GM21447 (cell line): Measurements from ENCODE around the gene TAF12.
"Not testable (repeated sequence)": the region's sequence is repeated elsewhere in the genome, so short reads cannot be mapped to it uniquely, and the experiment has no call there.

ENCODE experiments used
- ATAC-seq: cut with Tn5 transposase; IDR thresholded peaks from one replicate; pipeline ENCODE4 v1.9.1; 2021; ENCODE audit not compliant: unreplicated experiment

Gene TAF12

DNA sequence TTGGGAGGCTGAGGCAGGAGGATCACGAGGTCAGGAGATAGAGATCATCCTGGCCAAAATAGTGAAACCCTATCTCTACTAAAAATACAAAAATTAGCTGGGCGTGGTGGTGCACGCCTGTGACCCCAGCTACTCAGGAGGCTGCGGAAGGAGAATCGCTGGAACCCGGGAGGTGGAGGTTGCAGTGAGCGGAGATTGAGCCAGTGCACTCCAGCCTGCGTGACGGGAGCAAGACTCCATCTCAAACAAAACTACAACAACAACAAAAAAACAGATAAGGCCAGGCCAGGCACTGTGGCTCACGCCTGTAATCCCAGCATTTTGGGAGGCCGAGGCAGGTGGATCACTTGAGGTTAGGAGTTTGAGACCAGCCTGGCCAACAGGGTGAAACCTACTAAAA lies 2.5 kb upstream of the TAF12 start:
- ATAC-seq, result not testable (repeated sequence)

DNA sequence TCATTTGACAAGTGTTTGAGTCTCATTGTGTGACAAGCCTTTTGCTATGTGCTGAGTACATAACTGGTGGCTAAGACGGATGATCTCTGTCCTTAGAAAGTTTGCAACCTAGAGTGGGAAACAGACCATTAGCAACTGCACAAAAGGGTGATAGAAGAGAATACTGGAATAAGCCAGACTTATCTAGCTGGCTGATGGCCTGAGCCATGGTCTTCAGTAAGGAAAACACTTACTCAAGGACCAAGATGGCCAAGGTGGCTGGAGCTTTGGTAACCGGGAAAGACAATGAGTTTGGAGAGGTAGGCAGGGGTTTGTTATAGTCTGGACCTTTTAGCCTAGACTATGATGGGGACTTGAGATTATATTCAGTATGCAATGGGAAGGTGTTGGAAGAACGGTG lies 1.6 kb upstream of the TAF12 start:
- no peak for ATAC-seq

GRCh38 chr1:28642056-28642846 lies 616 bp downstream of the TAF12 start:
- ATAC-seq, result peak; percentile 15

DNA sequence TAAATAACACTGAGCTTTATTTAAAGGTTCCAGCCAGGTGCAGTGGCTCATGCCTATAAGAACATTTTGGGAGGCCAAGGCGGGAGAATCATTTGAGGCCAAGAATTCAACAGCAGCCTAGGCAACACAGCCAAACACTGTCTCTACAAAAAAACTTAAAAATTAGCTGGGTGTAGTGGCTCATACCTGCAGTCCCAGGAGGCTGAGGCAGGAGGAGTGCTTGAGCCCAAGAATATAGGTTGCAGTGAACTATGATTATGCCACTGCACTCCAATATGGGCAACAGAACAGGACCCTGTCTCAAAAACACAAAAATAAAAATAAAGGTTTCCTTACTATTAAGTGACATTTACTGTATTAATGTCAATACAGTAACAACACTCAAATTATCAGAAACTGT lies 2.1 kb downstream of the TAF12 start:
- no peak for ATAC-seq

DNA sequence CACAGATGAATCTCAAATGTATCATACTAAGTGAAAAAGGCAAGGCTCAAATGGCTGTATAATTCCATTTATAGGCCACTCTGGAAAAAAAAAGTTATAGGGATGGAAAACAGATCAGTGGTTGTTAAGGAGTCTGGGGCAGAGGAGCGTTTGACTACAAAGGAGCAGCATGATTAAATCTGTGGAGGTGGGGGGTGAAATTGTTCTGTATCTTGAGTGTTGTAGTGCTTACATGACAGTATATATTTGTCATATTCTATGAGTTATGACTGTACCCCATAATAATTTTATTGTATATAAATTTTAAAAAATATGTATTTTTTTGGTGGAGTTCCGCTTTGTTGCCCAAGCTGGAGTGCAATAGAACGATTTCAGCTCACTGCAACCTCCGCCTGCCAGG lies 10.3 kb downstream of the TAF12 start:
- ATAC-seq, result no peak

- ATAC-seq, result no peak
Measured at GRCh38 chr1:28631713-28632112, 11.2 kb downstream of the TAF12 start.

- ATAC-seq, result no peak
Measured at GRCh38 chr1:28613175-28613574, 29.7 kb downstream of the TAF12 start.

GRCh38 chr1:28606771-28607170 lies 36.1 kb downstream of the TAF12 start:
- no peak for ATAC-seq

DNA sequence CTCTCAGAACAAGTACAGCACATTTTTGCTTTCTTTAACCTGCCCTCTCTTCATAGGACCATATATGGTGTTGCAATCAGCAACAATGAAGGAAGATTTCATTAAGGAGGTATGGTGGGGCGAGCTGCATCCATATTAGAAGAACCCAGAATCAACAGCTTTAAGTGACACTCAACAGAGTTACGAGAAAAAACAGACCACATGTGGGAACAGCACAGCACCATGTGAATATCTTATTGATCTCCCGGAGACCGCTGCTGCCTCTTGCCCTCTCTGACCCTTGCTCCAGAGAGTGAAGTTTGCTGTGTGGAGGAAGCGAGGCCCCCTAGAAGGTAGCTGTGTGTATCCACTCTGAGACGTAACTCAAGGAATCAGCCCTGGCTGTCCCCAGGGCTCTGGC lies 37.9 kb downstream of the TAF12 start:
- no peak for ATAC-seq

- ATAC-seq, result no peak
Measured at GRCh38 chr1:28604411-28604810, 38.5 kb downstream of the TAF12 start.

DNA sequence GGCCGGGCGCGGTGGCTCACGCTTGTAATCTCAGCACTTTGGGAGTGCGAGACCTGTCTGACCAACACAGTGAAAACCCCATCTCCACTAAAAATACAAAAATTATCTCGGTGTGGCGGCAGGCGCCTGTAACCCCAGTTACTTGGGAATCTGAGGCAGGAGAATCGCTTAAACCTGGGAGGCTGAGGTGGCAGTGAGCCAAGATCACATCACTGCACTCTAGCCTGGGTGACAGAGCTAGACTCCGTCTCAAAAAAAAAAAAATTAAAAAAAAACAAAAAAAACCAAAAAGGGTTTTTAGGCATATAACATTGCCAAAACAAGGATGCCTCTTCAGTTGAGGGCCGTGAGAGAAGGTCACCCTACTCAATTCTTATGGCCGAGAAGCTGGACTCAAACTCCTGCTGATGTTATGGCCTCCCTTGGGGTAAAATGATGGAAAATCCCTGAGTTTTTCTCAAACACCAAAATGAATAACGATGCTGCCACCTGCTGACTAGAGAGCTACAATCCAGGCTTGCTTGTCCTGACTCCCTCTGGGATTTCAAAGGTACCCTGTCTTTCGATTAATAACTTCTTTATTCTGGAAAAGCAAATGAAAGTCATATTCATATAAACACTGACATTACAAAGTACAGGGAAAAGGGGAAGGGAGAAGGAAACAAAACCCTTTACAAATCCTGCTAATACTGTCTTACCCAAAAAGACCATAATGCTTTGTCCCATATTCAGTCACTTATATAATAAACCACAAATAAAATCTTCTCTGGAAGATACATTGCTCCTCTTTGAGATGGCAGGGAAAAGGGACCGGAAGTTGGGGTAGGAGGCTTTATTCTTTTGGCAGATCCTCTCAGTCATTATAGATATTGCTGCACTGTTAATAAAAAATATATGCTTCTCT lies 40.1 kb downstream of the TAF12 start:
- ATAC-seq, result no peak

GRCh38 chr1:28601696-28602095 lies 41.2 kb downstream of the TAF12 start:
- peak; percentile 54 for ATAC-seq

- ATAC-seq, result not testable (repeated sequence)
Measured at GRCh38 chr1:28596276-28596675, 46.6 kb downstream of the TAF12 start.

DNA sequence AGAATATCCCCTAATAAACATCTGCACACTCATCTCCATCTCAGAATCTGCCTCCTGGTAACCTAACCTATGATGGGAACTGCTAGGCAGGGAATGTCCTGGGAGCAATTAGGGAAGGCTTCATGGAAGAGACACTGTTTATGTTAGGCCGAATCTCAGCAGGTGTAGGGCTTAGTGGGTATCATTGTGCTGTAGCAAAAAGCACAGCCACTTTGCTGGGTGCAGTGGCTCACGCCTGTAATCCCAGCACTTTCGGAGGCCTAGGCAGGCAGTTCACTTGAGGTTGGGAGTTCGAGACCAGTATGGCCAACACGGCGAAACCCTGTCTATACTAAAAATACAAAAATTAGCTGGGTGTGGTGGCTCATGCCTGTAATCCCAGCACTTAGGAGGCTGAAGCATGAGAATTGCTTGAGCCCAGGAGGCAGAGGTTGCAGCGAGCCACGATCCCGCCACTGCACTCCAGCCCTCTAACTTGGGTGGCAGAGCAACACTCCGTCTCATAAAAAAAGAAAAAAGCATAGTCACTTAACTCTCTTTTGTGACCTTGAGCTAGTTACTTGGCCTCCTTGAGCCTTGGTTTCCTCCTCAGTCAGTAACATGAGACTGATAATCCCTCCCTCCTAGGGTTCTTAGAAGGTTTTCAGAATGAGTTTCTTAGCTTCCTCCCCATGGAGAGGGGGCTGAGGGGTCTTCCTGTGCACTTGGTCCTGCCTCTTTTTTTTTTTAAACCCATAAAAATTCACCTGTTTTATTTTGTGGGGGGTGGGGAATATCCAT lies 47.3 kb downstream of the TAF12 start:
- ATAC-seq, result no peak

DNA sequence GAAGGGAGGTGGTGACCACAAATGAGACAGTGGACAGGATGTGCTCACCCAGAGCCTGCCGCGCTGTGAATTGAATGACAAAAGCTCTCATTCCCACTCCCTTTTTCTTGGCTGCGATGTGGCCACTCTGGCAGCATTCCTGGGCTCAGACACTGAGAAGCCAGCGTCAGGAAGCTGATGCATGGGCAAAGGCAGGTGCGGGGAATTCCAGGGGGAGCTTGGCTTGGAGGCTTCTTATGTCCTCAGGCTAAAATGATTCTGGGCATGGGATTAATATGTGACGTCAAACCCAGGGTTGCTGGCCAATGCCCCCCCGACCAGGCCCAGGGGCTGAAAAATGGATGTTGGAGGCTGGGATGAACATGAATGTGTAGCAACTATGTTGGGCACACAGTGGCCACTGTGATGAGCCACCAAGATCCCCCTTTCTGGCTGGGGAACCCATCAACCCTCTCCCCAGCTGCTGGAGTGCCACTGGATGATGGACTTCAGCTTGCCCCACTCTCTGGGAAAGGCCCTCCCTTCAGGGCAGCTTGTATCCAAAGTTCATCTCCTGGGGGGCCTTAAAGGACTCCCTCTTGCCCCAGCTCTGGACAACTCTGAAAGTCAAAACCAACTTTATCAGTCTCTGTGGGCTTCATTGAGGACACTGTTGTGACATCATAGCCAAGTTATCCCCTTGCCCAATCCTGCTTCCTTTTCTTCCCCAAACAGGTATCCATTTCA lies 48.0 kb downstream of the TAF12 start:
- not testable (repeated sequence) for ATAC-seq

GRCh38 chr1:28593988-28594356 lies 48.9 kb downstream of the TAF12 start:
- not testable (repeated sequence) for ATAC-seq

GRCh38 chr1:28592321-28593071 lies 50.4 kb downstream of the TAF12 start:
- peak; percentile 51 for ATAC-seq

- peak; percentile 38 for ATAC-seq
Measured at GRCh38 chr1:28591708-28592320, 51.1 kb downstream of the TAF12 start, which contains the start of gene RAB42. Gene RAB42 (plus strand): TSS chr1:28592265. CDS start chr1:28592512, 247 bp downstream.
